ENCODE measurements around the gene TAOK2.

TAOK2 gene

GRCh38 chr16:29988346-29989075 lies 14.8 kb downstream of the TAOK2 start:
- no peak for DNase-seq

DNA sequence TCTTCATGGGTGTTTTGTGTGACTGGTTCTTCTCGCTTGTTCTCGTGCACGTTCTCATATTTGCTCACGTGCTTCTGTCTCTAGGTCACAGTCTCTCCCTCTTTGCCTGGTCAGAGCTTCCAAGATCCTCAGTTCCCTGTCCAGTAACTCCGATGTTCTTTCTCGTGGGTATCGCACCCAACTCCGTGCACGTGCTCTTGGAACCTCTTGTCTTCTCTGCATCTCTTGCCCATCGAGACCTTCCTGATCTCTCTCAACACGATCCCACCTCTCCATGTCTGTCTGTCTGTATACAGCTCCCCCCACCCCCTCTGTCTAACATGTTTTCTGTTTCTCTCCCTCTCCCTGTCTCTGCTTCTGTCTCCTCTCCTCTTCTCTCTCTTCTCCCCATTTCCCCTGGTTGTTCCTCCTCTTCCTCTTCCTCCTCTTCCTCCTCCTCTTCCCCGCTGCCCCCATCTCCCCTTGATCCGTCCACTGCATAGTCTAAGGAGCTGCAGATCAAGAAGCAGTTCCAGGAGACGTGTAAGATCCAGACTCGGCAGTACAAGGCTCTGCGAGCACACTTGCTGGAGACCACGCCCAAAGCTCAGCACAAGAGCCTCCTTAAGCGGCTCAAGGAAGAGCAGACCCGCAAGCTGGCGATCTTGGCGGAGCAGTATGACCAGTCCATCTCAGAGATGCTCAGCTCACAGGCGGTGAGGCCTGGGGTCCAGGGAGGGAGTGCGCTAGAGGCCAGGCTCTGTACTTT lies 15.6 kb downstream of the TAOK2 start:
- no peak for DNase-seq

- DNase-seq: no peak
Observed at GRCh38 chr16:29990034-29990433, 16.4 kb downstream of the TAOK2 start.

- no peak for DNase-seq
Observed at GRCh38 chr16:29990883-29991570, 17.4 kb downstream of the TAOK2 start.

DNA sequence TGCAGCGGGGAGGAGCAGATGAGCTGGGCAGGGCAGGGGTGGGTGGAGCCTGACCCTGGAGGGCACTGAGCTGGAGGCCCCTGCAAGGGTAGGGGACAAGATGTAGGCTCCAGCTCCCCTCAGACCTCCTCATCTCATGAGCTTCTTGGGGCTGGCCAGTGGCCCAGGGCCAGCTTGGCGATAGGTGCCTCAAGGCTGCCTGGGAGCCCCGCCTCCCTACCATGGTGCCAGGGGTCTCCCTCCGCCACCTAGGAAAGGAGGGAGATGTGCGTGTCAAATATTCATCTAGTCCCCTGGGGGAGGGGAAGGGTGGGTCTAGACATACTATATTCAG lies 17.9 kb downstream of the TAOK2 start:
- DNase-seq: no peak

DNA sequence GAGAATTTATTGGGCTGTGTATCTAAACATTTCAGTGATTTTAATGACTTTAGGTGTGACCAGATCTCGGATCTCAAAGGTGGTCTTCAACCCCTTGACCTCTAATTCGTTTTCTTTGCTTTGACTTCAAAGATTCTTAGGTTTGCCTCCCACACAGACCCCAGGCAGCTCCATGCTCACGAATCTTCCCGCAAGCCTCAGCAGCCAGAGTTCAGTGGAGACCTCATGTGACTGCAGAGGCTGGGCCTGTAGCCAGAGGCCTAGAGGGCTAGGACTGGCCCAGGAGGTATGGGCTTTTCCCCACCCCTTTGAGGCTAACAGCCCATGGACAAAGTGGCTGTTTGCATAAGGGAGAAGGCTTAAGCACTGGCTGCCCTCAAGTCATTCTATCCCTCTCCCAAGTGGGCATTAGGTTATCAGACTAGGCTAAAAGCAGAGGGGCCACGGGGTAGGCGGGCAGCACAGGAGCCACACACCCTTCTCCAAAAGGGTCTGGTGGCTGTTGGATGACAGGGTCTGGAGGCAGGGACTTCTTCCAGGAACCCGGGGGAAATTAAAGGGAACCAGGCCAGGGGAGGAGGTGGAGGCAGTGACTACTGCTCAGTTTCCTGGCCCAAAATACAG lies 18.8 kb downstream of the TAOK2 start:
- DNase-seq: no peak

DNA sequence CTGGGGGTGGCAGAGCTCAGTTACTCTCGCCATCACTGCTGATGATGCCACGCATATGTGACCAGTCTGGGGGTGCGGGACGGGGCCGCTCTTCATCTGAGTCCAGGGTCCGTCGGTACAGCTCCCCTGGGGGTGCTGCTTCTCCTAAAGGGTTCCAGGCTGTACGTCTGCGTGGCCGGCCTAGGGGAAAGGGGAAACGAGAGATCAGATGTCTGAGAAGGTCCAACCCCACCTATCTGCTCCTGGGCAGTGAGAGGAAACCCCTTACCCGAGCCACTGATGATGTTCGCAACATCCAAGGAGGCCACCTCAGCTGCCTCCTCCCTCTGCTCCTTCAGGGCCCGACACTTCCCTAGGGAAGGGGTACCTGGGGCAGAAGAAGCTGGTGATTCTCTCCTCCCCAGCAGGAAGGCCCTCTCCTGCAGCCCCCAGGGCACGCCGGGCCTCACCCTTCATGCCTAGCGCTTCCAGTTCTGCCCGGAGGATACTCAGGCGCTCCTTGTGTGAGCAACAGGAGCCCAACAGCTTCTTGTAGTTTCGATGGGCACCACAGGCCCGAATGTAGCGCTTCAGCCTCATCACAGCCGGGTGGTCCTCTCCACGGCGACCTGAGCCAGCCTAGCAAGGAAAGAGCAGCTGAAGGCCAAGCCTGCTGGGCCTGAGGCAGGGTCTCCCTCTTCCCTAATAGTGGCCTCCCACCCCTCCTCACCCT lies 19.7 kb downstream of the TAOK2 start:
- DNase-seq: no peak

DNA sequence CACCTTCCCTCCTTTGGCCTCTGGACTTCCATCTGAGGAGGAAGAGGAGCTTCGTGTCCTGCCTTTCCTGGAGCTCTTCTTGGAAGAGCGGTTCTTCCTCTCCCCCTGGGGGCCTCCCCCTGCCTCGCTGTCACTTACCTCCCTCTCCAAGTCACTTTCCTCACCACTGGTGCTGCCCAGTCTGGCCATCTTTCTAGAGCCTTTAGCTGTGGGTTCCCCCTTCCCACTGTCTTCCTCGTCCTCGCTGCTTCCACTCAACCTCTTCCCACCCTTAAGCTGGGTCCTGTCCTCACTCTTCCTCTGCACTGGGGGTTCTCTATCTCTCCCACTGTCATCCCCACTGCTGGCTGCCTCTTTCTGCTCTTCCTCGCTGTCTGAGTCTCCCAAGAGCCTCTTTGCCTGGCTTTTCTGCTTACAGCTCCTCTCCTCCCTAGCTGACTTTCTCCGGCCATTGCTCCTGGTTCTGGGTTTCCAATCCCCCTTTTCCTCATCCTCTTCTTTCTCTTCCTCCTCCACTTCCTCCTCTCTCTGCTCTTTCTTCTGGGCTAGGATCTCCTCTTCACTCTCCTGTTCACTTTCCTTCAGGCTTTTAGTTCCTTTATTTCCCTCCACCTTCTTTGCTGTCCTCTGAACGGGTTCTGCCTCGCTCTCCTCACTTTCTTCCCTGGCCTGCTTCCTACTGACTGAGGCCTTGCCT lies 20.4 kb downstream of the TAOK2 start:
- DNase-seq: no peak

DNA sequence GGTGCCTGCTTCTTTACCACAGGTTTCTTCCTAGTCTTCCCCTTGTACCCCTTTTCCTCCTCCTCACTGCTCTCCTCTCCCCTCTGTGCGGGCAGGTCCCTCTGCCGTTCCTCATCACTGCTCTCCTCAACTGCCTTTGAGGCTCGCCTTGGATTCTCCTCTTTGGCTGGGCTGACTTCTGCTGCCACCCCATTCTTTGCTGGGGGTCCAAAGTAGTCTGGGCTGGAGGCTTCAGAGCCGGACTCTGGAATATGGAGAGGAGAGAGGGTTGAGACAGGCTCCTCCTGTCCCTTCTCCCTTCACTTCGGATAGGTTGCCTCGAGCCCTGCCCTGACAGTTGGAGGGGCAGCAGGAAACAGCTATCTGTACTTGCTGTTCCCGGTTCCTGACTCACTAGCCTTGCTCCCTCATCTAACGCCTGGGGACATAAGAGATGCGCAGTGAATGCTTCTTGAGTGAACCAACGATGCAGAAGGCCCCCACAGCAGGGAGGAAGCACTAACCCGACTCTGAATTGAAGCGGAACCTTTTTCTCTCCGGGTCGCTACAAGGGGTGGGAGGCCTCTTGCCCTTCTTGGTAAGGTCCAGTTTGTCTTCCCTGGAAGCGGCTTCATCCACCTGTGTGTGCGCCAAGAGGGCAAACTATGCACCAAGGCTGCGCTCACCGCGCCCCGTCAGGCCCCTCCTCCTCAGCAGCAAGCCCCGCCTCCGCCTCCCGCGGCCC lies 21.1 kb downstream of the TAOK2 start:
- DNase-seq: no peak

DNA sequence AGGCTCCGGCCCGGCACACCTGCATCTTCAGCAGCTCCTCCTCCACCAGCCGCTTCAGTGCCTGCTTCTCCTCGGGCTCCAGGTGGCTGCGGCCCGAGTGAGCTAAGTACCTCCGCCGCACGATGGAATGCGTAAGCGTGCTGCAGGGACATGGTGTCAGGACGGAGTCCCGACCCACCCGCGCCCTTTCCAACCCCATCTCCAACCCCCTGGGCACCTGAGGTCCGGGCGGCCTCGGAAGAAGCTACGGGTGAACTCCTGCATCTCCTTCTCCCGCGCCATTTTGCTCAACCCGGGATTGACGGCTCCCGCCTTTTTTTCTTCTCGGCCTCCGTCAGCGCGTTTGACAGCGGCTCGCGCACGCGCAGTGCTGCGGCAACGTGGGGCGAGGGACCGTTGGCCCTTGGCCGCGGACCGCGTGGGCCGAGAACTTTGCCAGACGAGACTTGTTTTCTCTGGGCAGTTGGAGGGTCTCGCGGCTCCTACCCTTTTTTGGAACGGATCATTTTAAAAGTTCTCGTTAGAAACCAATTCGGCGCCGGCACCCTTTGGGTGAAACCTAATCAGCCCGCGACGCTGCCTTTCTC lies 21.7 kb downstream of the TAOK2 start, which contains the start of gene HIRIP3:
TSS of gene HIRIP3 (minus strand) at position 294 of the 587 bp plus-strand sequence. CDS start at position 282, 12 bp downstream.
- peak; percentile 75 for DNase-seq

DNA sequence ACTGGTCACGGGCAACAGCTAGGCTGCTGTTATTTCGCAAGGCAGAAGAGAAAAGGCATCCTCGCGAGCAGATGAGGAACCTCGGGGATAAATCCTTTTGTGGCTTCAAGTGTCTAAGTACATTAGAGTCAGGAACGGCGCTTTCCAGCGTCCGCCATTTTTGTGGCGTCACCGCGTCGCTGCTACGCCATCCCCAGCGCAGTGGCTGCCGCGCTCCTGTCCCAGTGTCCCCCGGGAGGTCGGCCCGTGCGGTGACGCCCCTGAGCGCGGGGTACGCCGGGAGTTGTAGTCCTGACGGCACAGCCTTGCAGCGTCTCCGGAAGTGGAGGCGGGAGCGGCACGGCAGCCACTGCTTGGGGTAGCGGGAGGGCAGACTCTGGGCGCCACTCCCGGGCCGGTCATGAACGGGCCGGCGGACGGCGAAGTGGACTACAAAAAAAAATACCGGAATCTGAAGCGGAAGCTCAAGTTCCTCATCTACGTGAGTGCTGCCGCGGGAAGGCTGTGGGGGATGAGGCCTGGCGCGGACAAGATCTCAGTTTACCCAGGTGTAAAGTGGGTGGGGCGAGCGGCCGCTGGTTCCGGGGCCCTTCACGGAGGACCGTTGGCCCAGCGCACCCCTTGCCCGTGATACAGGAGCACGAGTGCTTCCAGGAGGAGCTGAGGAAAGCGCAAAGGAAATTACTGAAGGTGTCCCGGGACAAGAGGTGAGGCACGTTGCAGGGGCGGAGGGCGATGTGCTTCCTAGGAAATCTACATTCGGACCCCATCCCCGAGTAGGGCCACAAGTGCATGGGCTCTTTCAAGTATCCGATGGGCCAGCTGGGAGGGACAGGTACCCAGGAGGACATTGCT lies 22.5 kb downstream of the TAOK2 start, which contains the start of gene INO80E:
TSS of gene INO80E (plus strand) at position 331 of the 855 bp plus-strand sequence. CDS start at position 401, 70 bp downstream.
- DNase-seq: peak; percentile 99

DNA sequence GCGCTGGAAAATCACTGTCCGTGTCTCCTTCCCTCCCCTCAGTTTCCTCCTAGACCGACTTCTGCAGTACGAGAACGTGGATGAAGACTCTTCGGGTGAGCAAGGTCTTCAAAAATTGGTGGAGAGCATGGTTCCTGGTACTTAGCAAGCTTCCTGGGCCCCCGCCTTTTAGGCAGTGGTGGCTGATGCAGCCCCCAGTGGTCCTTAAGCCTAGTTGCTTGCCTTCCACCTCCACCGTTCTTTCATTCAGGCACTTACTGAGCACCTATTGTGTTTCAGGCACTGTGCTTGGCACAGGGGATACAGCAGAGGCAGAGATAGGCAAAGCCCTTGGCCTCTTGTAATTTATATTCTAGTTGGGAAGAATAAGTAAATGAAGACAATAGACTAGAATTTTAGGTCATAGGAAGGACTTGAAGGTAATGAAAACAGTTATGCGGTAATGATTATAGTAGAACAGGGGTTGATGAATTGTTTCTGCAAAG lies 23.1 kb downstream of the TAOK2 start:
- no peak for DNase-seq

DNA sequence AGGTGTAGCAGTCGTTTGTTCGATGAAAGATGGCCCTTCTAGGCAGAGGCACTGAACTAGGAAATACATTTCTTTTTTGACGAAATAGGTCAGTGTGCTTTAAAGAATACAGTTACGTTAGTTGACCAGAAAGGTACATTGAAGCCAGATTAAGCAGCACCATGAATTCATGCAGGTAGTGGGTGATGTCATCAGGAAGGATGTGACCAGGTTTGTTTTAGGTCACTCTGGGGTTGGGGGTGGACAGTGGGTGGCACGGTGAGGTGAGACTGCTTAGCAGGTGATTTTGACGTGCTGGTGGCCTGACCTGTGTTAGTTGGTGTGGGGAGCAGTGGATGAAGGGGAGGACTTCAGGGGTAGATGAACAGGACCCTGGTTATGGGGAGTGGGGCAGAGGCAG lies 25.9 kb downstream of the TAOK2 start:
- no peak for DNase-seq

DNA sequence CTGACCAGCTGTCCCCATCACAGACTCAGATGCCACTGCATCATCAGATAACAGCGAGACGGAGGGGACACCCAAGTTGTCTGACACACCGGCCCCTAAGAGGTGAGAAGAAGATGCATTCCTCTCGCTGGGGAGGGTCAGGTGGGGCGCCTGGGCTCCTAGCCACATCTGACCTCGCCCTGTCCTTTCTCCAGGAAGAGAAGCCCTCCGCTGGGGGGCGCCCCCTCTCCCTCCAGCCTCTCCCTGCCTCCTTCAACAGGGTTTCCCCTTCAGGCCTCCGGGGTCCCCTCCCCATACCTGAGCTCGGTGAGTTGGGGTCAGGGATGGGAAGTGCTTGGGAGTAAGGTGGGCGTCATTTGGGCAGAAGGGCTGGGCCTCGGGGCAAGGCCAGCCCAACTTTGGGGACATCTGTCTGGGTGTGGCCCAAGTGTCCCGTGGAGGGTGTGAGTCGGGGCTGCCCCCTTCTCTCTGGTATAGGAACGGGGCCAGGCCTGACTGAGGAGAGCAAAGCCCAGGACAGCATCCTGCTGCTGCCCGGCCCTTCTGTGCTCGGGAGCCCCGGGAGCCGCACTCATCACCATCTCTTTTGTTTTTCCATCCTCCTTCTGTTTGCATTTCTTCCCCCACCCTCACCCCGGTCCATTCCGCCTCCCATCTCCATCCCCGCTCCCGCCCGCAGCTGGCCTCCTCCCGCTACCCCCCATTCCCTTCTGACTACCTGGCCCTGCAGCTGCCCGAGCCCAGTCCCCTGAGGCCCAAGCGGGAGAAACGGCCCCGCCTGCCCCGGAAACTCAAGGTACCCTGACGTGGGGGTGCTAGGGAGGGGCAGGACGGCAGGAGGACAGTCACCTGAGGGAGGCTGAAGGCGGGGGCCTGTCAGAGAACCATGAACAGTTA lies 27.3 kb downstream of the TAOK2 start:
- no peak for DNase-seq

DNA sequence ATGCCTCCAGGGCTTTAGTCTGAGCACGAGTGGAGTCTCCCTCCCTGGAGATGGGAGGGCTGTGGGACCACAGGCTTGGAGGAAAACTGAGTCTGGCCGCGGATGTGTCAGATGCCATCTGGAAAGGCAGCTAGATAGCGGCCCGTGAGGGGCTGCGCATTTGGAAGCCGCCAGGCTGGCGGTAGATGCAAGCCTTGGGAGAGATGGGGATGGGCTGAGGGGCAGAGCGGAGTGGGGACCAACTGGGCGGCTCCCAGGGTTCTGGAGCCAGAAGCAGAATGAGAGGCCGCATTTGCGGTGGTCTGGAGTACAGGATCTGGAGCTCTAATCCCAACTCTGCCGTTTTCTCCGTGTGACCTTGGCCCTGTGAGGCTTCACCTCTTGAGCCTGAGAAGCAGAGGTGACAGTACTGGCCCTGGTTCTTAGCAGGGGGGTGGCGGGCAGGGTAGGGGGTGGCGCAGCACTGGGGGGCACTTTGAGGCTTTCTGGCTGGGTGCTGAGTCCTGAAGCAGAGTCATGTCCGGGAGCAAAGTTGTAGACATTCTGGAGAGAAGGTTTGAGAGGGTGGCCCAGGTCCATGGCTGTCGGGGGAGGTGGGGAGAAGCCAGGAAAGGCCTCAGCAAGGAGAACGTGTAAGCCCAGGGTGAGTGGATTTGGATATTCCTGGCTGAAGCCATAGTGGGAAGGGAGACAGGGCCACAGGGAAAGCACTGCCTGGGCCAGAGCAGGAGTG lies 29.1 kb downstream of the TAOK2 start:
- DNase-seq: no peak

DNA sequence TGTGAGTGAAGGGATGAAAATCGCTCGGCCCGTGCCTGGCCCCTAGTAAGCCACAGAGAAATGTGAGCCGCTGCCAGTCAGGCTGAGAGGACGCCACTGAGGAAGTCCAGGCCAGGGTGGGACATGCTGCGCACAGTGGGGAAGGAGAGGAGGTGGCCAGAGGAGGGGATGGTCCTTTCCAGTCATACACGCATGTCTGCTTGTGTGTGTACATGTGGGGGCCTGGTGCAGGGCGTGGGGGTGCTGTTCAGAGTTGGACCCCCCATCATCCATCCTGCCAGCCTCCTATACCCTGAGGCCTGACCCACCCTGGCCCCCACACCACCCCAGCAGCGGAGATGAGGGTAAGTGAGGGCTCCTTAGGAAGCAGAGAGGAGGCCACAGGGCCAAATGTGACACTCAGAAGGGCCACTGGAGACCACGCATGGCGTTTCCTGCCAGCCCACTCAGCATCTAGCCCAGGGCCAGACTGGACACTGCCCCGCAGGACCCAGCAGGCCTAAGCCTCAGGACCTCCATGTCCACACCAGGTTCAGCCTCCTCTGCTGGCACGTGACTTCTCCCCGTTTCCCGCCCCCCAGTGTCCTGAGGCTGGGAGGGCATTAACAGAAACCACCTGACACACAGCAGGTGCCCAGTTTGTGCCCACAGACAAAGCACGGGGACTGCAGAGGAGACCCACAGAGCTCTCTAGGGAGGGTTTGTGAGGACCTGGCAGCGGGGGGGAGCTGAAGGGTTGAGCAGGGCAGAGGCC lies 30.2 kb downstream of the TAOK2 start:
- DNase-seq: no peak

GRCh38 chr16:30004424-30004776 lies 30.7 kb downstream of the TAOK2 start:
- DNase-seq: no peak

Data from activated gamma-delta T cell (primary cell).